Neural progenitor cell (in vitro differentiated cells): ENCODE measurements around the gene TP53BP2.

Experiments
- CTCF ChIP-seq: fragments of 200-600 bp; sonication (generic); IDR thresholded peaks from 2 replicates; pipeline ENCODE4 v1.5.1; 2017; ENCODE audit warnings: antibody characterized with exemption, mild to moderate bottlenecking
- EZH2 ChIP-seq: fragments of 200-600 bp; sonication (generic); IDR thresholded peaks from 2 replicates; pipeline ENCODE4 v1.6.1; 2017; ENCODE audit warnings: antibody characterized with exemption, mild to moderate bottlenecking, moderate library complexity

- TF ChIP-seq CTCF (no peak), EZH2 (no peak)
Measured at GRCh38 chr1:223876590-223876989, 30.8 kb upstream of the TP53BP2 start.
